DMS53 treated with DMSO at 0.1 percent for 48 hours (cell line): ENCODE data around the gene LIPT2.

Experiments used
- DNase-seq: peaks from one replicate; lab custom pipeline; 2025; ENCODE audit not compliant: unreplicated experiment; lab: John Stamatoyannopoulos, UW

Gene LIPT2

GRCh38 chr11:74504100-74504691 is 10.7 kb upstream of the LIPT2 start:
- DNase-seq = no peak

- DNase-seq = no peak
Observed at GRCh38 chr11:74494916-74495315, 1.4 kb upstream of the LIPT2 start.

- peak; percentile 89 for DNase-seq
Observed at GRCh38 chr11:74493791-74494630, 487 bp upstream of the LIPT2 start.

DNA sequence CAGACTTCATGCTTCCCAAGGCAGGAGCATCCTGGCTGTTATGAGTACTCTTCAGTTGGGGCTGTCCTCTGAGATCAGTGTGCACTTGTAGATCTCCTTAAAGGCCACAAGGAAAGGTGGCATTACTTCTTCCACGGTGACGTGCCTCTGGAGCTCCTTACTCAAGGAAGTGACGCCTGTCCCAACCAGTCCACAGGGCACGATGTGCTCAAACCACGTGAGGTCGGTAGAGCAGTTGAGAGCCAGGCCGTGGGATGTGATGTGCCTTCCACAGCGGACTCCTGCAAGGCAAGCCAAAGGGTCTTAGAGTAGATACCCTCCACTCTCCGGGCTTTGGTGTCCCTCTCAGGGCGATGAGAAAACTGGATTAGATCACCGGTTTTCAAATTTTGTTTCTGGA is 1.4 kb downstream of the LIPT2 start:
- no peak for DNase-seq

- no peak for DNase-seq
Observed at GRCh38 chr11:74490941-74491340, 2.6 kb downstream of the LIPT2 start.

GRCh38 chr11:74487875-74488274 is 5.6 kb downstream of the LIPT2 start:
- DNase-seq = no peak

GRCh38 chr11:74485868-74486267 is 7.7 kb downstream of the LIPT2 start:
- DNase-seq = no peak

DNA sequence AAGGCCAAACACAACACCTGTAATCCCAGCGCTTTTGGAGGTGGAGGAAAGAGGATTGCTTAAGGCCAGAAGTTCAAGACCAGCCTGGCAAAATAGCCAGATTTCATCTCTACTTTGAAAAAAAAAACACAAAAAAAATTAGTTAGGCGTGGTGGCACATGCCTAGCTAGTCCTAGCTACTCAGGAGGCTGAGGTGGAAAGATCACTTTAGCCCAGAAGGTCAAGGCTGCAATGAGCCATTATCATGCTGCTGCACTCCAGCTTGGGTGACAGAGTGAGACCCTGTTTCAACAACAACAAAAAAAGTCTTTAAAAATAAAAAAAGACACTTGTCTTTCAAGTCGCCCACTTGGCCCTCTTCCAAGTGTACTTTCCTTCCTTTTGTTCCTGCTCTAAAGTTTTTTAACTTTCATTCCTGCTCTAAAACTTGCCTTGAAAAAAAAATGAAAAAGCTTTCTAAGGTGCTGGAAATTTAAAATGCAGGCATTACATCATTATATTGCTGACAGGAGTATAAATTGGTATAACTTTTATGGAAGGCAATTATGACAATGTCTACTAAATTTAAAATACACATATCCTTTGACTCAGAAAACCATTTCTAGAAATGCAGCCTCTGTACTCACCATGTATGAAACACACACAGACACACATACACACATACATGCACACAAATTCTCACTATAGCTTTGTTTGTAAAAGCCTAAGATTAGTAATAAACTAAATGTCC is 12.7 kb downstream of the LIPT2 start:
- no peak for DNase-seq

GRCh38 chr11:74479732-74480123 is 13.8 kb downstream of the LIPT2 start:
- DNase-seq = no peak

DNA sequence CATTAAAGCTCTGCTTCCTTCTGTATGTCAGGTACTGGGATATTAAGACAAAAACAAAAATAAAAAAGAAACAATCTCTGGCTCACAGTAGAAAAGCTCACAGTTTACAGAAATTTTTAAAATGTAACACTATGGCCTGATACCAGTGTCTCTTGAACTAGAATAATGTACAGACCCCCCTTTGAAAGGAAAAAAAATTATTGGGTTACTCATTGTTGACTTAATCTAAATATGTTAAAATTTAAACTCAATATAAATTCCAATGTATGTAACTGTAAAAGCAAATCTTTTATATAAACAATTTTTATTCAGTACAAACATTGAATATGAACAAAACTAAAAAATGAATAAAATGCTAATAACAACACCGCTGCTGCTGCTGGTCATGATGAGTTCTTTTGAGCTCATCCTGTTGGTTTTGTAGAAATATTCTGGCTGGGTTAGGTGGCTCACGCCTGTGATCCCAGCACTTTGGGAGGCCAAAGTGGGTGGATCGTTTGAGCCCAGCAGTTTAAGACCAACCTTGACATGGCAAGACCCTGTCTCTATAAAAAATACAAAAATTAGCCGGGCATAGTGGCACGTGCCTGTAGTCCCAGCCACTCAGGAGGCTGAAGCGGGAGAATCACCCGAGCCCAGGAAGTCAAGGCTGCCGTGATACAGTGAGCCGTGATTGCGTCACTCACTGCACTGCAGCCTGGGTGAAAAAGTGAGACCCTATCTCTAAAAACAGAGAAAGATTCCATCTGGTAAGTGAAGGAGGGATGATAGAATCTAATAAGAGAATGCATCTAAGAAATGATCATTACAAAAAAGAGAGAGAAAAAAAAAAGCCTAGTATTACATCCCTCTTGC is 14.4 kb downstream of the LIPT2 start:
- no peak for DNase-seq

DNA sequence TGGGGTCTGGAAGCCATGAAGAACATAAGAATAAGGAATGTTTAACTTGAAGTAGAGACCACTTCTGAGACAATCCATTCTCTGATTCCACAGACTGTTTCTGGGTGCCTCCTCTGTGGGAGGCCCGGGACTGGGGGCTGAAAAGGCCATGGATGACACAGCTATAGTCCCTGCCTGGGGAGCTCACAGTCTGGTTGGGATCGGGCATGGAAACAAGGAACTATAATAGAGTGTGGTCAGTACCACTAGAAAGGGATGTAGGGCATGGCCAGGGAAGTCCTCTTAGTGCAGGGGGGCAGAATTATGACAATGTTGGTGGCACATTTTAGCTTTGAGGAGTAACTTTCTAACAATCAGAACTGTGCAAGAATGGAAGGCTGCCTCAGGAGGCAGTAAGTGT is 17.0 kb downstream of the LIPT2 start:
- DNase-seq = no peak

DNA sequence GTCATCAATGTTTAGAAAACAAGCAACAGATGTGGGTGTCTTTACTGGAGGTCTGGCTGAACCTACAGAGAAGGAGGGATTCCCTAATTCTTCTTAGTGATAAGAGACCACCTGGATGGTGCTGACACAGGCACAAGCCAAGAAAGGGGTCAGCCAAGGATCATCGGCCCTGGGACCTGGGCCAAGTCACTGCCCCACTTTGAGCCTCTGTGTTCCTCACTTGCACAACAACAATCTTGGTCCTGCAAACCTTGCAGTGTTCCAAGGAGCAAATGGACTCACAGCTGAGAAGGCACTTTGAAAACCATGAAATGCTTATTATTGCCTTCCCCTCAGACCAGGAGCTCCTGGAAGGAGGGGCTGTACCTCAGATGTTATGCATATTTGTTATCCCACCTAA is 19.2 kb downstream of the LIPT2 start:
- DNase-seq = no peak

- no peak for DNase-seq
Observed at GRCh38 chr11:74473382-74474173, 19.9 kb downstream of the LIPT2 start.

DNA sequence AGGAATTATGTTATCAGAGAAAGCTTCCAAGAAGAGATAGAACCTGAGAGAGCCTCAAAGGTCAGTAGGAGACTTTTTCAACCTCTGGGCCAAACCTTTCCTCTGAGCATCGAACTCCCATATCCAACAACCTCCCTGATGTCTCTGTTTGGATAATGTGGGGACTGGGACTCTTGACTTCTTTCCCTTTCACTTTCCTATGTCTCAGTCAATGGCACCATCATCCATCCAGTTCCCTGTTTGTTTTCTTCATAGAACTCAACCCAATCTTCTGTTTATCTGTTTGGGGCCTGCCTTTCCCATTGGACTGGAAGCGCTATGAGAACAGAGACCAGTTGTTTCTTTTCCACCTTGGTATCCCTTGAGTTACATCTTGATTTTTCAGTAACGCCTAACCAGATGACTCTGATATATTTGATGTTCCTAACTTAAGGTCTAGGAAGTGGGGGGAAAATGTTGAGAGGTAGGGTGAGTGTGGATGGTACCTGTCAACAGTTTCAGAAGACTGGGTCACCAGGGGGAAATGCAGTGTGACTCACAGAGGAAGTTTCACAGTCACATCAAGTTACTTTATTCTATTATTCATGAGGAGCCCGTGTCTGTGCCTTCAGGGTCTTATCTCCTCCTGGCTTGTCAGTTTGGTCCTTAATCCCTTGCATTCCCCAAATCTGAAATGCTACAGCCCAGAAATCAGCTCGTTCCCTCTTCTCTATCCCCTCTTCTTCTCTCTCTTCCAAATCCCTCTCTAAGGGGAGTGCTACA is 21.7 kb downstream of the LIPT2 start:
- no peak for DNase-seq

DNA sequence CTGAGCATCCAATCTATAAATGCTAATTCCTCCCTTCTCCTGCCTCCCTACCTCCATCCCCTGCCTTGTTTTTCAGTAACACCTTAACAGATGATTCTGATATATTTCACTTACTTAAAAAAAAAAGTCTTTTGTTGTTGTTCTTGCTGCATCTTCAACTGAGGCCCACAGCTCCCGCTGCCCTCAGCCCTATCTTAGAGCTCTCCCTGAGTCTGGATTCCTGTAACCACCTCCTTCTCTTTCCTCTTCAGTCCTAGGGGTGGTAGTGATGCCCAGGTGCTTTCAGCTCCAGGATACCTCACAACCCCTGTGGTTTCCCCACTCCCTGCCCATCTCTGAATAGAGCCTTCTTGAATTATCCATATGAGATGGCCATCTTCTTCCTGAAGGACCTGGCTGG is 22.5 kb downstream of the LIPT2 start:
- DNase-seq = no peak

DNA sequence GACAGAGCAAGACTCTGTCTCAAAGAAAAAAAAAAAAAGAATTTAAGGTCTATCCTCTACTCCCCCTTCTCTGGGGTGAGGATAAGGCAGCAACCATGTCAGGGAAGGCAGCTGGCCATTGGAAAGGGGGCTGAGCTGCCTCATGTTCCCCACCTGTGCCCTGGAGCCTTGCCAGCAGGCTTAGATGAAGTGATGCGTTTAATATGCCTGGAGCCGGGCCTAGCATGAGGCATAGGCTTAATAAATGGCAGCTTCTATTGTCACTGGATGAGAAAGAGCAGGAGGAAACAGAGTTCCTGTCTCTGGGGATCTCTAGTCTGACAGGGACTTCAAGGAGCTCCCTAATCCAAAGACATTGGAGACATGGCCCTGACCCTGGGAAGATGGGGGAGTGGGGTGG is 23.0 kb downstream of the LIPT2 start:
- no peak for DNase-seq

- DNase-seq = no peak
Observed at GRCh38 chr11:74468936-74469335, 24.6 kb downstream of the LIPT2 start.

- no peak for DNase-seq
Observed at GRCh38 chr11:74468521-74468920, 25.0 kb downstream of the LIPT2 start.

DNA sequence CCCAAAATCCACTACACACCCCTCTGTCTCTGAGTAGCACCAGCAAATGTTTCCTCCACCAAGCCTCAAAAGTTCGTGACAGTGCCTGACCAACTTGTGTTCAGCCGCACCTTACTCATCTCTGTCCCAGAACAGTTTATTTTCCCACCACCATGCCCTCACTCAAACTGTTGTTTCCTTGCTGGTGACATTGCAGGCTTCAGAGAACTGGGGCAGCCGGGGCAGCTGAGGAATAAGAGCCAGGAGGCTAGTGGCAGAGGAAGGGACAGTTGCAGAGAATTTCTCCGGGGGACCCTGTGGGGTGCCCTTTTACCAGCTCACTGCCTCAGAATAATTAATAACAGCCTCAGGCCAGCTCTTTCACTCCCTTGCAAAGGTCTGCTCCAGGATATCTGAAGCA is 25.5 kb downstream of the LIPT2 start:
- DNase-seq = no peak
